KMS-11 (cell line): ENCODE measurements around the gene LPCAT4.
A peak's percentile ranks its signal among the peaks of the same experiment; 100 is the strongest.

ENCODE experiments used
- H2AFZ ChIP-seq: fragments of 200-600 bp; sonication (generic); 2 replicates; pipeline ENCODE4 v1.6.1; 2016; ENCODE audit warnings: antibody characterized with exemption, mixed run types, low read depth
- H3K27ac ChIP-seq: fragments of 200-600 bp; sonication (generic); 2 replicates; pipeline ENCODE4 v1.6.1; 2016; ENCODE audit warnings: mild to moderate bottlenecking, mixed run types
- H3K27me3 ChIP-seq: fragments of 200-600 bp; sonication (generic); 2 replicates; pipeline ENCODE4 v1.6.1; 2017; ENCODE audit warnings: mild to moderate bottlenecking, low read depth, mixed run types, moderate library complexity; ENCODE audit not compliant: insufficient read depth
- H3K36me3 ChIP-seq: fragments of 200-600 bp; sonication (generic); 2 replicates; pipeline ENCODE4 v1.6.1; 2017; ENCODE audit warnings: mild to moderate bottlenecking, mixed run types; ENCODE audit not compliant: insufficient read depth
- H3K4me1 ChIP-seq: fragments of 200-600 bp; sonication (generic); 2 replicates; pipeline ENCODE4 v1.6.1; 2016; ENCODE audit warnings: mild to moderate bottlenecking, low read depth, mixed run types; ENCODE audit not compliant: poor library complexity, severe bottlenecking
- H3K4me2 ChIP-seq: fragments of 200-600 bp; sonication (generic); 2 replicates; pipeline ENCODE4 v1.7.0; 2016; ENCODE audit warnings: mild to moderate bottlenecking, mixed run types
- H3K4me3 ChIP-seq: fragments of 200-600 bp; sonication (generic); IDR thresholded peaks from 2 replicates; pipeline ENCODE4 v1.6.1; 2017; ENCODE audit warnings: low read depth, low read length, mixed read lengths; ENCODE audit not compliant: insufficient read depth
- H3K79me2 ChIP-seq: fragments of 200-600 bp; sonication (generic); 2 replicates; pipeline ENCODE4 v1.6.1; 2016; ENCODE audit warnings: low read depth, mixed run types; ENCODE audit not compliant: insufficient read depth
- H3K9ac ChIP-seq: fragments of 200-600 bp; sonication (generic); 2 replicates; pipeline ENCODE4 v1.6.1; 2016; ENCODE audit warnings: mild to moderate bottlenecking, mixed run types
- H4K20me1 ChIP-seq: fragments of 200-600 bp; sonication (generic); 2 replicates; pipeline ENCODE4 v1.6.1; 2016; ENCODE audit warnings: mild to moderate bottlenecking, mixed run types; ENCODE audit not compliant: insufficient read depth
- CTCF ChIP-seq: fragments of 200-600 bp; sonication (generic); conservative IDR thresholded peaks from 2 replicates; pipeline ENCODE4 v1.6.1; 2017; ENCODE audit warnings: low read depth, mild to moderate bottlenecking, antibody characterized with exemption, low read length, moderate library complexity, mixed read lengths

Gene LPCAT4

GRCh38 chr15:34365091-34365825, 1.7 kb downstream of the LPCAT4 start:
- Histone ChIP-seq H3K27me3 (no peaks in the 10 kb centered on the region), H3K4me2 (peak overlapping the region; percentile 97), H3K27ac (0 out of 2 replicates have a peak overlapping the region, but pooled peaks have one; percentile 44), H3K4me1 (peaks cover 13% of the 10 kb centered on the region), H3K9ac (peak overlapping the region; percentile 46; the same call in 1 of the 2 replicates), H4K20me1 (no peaks in the 10 kb centered on the region), H2AFZ (no peak overlapping the region), H3K36me3 (no peaks in the 10 kb centered on the region), H3K4me3 (peak overlapping the region; percentile 45), H3K79me2 (peaks cover 17% of the 10 kb centered on the region; the same call in 1 of the 2 replicates)
- no peak for TF ChIP-seq CTCF

DNA sequence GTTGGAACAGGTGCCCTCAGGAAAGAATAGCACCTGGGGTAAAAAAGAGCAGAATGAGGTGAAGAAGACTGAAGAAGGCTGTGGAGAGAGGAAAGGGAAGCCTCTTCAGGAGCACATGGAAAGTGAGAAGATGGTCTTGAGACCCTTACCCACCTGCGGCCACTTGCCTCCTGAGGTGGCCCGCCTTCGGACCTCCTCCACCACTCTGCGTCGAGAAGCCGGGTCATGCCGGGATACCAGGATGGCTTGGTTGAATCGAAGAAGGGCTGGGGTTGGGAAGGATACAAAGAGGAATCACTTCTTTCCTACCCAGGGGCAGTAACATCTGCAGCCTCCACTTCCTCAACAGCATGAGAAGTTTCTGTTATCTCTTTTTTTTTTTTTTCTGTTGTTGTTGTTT, 3.0 kb downstream of the LPCAT4 start:
- Histone ChIP-seq H3K36me3 (no peaks in the 10 kb centered on the region), H3K4me1 (peaks cover 13% of the 10 kb centered on the region), H3K9ac (no peak overlapping the region), H3K4me3 (no peak overlapping the region), H3K4me2 (no peak overlapping the region), H3K27me3 (no peaks in the 10 kb centered on the region), H3K27ac (no peak overlapping the region), H2AFZ (no peak overlapping the region), H3K79me2 (peaks cover 17% of the 10 kb centered on the region; the same call in 1 of the 2 replicates), H4K20me1 (no peaks in the 10 kb centered on the region)
- no peak for TF ChIP-seq CTCF

DNA sequence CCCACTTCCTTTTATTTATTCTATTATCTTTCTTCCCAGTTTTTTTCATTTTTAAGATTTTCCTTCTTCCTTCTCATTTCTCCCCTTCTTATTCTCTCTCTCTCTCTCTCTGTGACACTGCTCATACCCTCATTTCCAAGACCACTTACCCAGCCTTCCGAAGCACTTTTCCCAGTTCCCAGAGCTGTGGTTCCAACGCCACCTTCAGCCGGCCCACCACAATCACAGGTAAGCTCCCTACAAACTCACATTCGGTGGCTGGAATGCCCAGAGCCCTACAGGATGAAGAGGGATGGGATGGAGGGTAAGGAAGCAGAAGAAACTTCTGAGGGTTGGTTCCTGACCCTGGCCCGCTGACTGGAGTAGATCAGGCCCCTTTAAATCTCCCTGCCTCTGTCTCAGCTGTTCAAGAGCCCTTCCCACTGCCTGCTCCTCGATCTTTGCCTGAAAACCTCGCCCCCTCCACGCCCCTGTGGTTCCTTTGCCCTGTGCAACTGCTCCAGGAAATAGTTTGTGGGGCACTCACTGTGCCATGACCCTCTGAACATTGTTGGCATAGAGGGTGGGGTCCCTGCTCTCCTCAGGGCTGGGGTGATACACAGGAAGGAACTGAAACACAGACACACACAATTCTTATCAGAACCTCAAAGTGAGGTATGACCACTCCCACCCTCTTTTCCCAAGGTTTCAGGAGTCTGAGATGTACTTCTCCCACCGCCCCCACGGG, 4.8 kb downstream of the LPCAT4 start:
- H4K20me1 ChIP-seq: no peaks in the 10 kb centered on the region
- no peak overlapping the region for H3K27ac ChIP-seq
- H3K4me1 ChIP-seq: peaks cover 13% of the 10 kb centered on the region
- H3K4me3 ChIP-seq: no peak overlapping the region
- no peak overlapping the region for H3K4me2 ChIP-seq
- no peaks in the 10 kb centered on the region for H3K36me3 ChIP-seq
- H3K27me3 ChIP-seq: no peaks in the 10 kb centered on the region
- no peak overlapping the region for H3K9ac ChIP-seq
- no peak for TF ChIP-seq CTCF
- H2AFZ ChIP-seq: no peak overlapping the region
- peaks cover 17% of the 10 kb centered on the region; the same call in 1 of the 2 replicates for H3K79me2 ChIP-seq

DNA sequence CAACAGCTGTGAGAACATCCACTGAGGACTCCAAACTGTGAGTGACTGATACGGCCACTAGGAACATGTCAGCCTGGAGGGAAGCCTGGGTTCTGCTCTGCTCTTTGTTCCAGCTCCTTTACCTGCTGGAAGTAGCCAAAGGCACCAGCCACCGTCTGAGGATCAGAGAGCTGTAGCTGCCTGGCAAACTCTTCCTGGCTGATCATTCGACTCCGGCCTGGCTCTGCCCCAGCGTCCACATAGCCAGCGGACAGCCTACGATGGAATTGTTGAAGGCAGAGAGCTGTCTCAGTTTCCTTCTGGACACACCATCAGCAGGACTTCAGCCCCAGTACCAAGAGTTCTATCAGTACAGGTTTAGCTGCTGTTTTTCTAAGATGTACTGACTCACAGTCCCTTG, 5.7 kb downstream of the LPCAT4 start:
- Histone ChIP-seq H3K36me3 (no peaks in the 10 kb centered on the region), H3K4me2 (no peak overlapping the region), H3K27me3 (no peaks in the 10 kb centered on the region), H3K4me1 (peaks cover 13% of the 10 kb centered on the region), H3K79me2 (peaks cover 17% of the 10 kb centered on the region; the same call in 1 of the 2 replicates), H3K27ac (no peak overlapping the region), H3K9ac (no peak overlapping the region), H3K4me3 (no peak overlapping the region), H4K20me1 (no peaks in the 10 kb centered on the region), H2AFZ (no peak overlapping the region)
- no peak for TF ChIP-seq CTCF
